H7 (cell line): ENCODE results near the gene TBX15. TPM values are rescaled to one million over a fixed set of nuclear protein-coding genes. Genes with fewer than 3 reads are reported as not detected.

Experiments used
- DNase-seq: peaks from one replicate; pipeline ENCODE4 v3.0.0; 2012
- H3K27me3 ChIP-seq: 2 replicates; pipeline ENCODE4 v1.6.0; 2011; ENCODE audit warnings: mild to moderate bottlenecking, low read length; ENCODE audit not compliant: control insufficient read depth, insufficient read depth
- H3K36me3 ChIP-seq: replicated peaks from 2 replicates; pipeline ENCODE4 v1.5.1; 2011; ENCODE audit warnings: low read length; ENCODE audit not compliant: control insufficient read depth, insufficient read depth
- H3K4me3 ChIP-seq: 2 replicates; pipeline ENCODE4 v1.5.1; 2011; ENCODE audit warnings: low read depth, mild to moderate bottlenecking, control low read depth, low read length, moderate library complexity; ENCODE audit not compliant: insufficient read depth
- total RNA-seq: library from RNA; depleted of rRNA; stranded (reverse); fragments of >200 nt; shearing (Covaris generic); gene quantifications from 2 replicates; pipeline ENCODE4 v1.2.3, GENCODE V29; 2014

TBX15 gene
- total RNA-seq, 1 experiment from 2014 or later, result 13.8 TPM

GRCh38 chr1:119006406-119007279 is 18.5 kb upstream of the TBX15 start:
- Histone ChIP-seq H3K36me3 (no peaks in the 10 kb centered on the region), H3K4me3 (peak overlapping the region; percentile 17; the same call in 1 of the 2 replicates), H3K27me3 (peaks cover 71% of the 10 kb centered on the region)
- DNase-seq, result peak; percentile 82

- DNase-seq, result peak; percentile 28
- Histone ChIP-seq H3K27me3 (peaks cover 79% of the 10 kb centered on the region), H3K4me3 (no peak overlapping the region), H3K36me3 (no peaks in the 10 kb centered on the region)
These were observed 17.7 kb upstream of the TBX15 start for GRCh38 chr1:119005724-119006405.

GRCh38 chr1:119004781-119005180 is 16.6 kb upstream of the TBX15 start:
- no peak overlapping the region for H3K4me3 ChIP-seq
- H3K36me3 ChIP-seq, result no peaks in the 10 kb centered on the region
- no peak for DNase-seq
- H3K27me3 ChIP-seq, result peaks cover 90% of the 10 kb centered on the region

- peak; percentile 17 for DNase-seq
- Histone ChIP-seq H3K36me3 (no peaks in the 10 kb centered on the region), H3K27me3 (peaks cover 97% of the 10 kb centered on the region), H3K4me3 (no peak overlapping the region)
These were observed 16.0 kb upstream of the TBX15 start for GRCh38 chr1:119004129-119004527.

- Histone ChIP-seq H3K27me3 (peaks cover 100% of the 10 kb centered on the region), H3K4me3 (no peak overlapping the region), H3K36me3 (no peaks in the 10 kb centered on the region)
These were observed 15.4 kb upstream of the TBX15 start for GRCh38 chr1:119003413-119004128.

GRCh38 chr1:119002028-119002686 is 14.0 kb upstream of the TBX15 start:
- H3K36me3 ChIP-seq, result no peaks in the 10 kb centered on the region
- DNase-seq, result peak; percentile 26
- H3K4me3 ChIP-seq, result no peak overlapping the region
- peaks cover 100% of the 10 kb centered on the region for H3K27me3 ChIP-seq

More at GRCh38 chr1:119003413-119004128, 15.4 kb upstream of the TBX15 start:
- peak; percentile 54 for DNase-seq

- DNase-seq, result peak; percentile 83
- Histone ChIP-seq H3K27me3 (peaks cover 100% of the 10 kb centered on the region), H3K4me3 (peak overlapping the region; percentile 23), H3K36me3 (no peaks in the 10 kb centered on the region)
These were observed 13.3 kb upstream of the TBX15 start for GRCh38 chr1:119001181-119002027.

GRCh38 chr1:119000371-119001180 is 12.4 kb upstream of the TBX15 start:
- Histone ChIP-seq H3K27me3 (peaks cover 100% of the 10 kb centered on the region), H3K4me3 (peak overlapping the region; percentile 36), H3K36me3 (no peaks in the 10 kb centered on the region)
- DNase-seq, result peak; percentile 72

GRCh38 chr1:118999348-119000071 is 11.4 kb upstream of the TBX15 start:
- no peaks in the 10 kb centered on the region for H3K36me3 ChIP-seq
- DNase-seq, result peak; percentile 63
- H3K27me3 ChIP-seq, result peaks cover 100% of the 10 kb centered on the region
- H3K4me3 ChIP-seq, result no peak overlapping the region

GRCh38 chr1:118998171-118998570 is 10.0 kb upstream of the TBX15 start:
- no peak for DNase-seq
- no peaks in the 10 kb centered on the region for H3K36me3 ChIP-seq
- H3K4me3 ChIP-seq, result no peak overlapping the region
- H3K27me3 ChIP-seq, result peaks cover 100% of the 10 kb centered on the region

GRCh38 chr1:118997225-118997624 is 9.1 kb upstream of the TBX15 start:
- peaks cover 100% of the 10 kb centered on the region for H3K27me3 ChIP-seq
- H3K4me3 ChIP-seq, result no peak overlapping the region
- no peak for DNase-seq
- no peaks in the 10 kb centered on the region for H3K36me3 ChIP-seq

GRCh38 chr1:118995312-118996016 is 7.3 kb upstream of the TBX15 start:
- peaks cover 100% of the 10 kb centered on the region for H3K27me3 ChIP-seq
- DNase-seq, result no peak
- no peak overlapping the region for H3K4me3 ChIP-seq
- no peaks in the 10 kb centered on the region for H3K36me3 ChIP-seq
